ENCODE results near the gene DUSP12. TPM values are rescaled to one million over a fixed set of nuclear protein-coding genes. Genes with fewer than 3 reads are reported as not detected.

The DUSP12 gene
- total RNA-seq, 1 donor from 2014 or later = 26.2 TPM

DNA sequence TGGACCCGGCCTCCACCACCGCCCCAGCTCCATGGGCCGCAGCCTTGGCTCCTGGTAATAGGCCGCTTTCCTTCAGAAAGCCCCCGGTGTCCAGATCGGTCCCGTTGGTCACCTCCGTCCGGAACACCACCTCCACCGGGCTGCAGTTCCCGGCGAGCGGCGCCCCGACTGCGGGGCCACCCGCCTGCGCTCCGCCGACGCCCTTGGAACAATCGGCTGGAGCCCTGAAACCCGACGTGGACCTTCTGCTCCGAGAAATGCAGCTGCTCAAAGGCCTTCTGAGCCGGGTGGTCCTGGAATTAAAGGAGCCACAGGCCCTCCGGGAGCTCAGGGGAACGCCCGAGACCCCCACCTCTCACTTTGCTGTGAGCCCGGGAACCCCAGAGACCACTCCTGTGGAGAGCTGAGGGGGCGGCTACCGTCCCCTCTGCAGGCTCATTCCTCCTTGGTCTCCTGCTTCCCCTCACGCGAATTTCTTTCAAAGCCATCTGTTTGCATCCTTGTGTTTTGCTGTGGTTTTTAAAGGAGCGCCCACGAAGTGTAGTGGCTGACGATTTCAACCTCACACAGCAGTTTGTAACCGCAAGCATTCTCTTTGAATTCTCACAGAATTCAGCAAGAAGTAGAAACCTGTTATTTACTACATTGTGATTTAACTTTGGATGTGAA lies 22.2 kb upstream of the DUSP12 start:
- no peak for TF ChIP-seq CTCF (conservative IDR thresholded peaks at IDR 0.05; ENCODE audit: low read depth, low read length)
- DNase-seq (ENCODE audit: low read depth) = no peak
- H3K4me3 ChIP-seq (ENCODE audit: low read depth, low read length) = peak overlapping the region; percentile 78

GRCh38 chr1:161728376-161729226 lies 21.0 kb upstream of the DUSP12 start:
- no peak overlapping the region for H3K4me3 ChIP-seq (ENCODE audit: low read depth, low read length)
- no peak for TF ChIP-seq CTCF (conservative IDR thresholded peaks at IDR 0.05; ENCODE audit: low read depth, low read length)
- no peak for DNase-seq (ENCODE audit: low read depth)

- no peak overlapping the region for H3K4me3 ChIP-seq (ENCODE audit: low read depth, low read length)
- TF ChIP-seq CTCF (conservative IDR thresholded peaks at IDR 0.05; ENCODE audit: low read depth, low read length) = no peak
- no peak for DNase-seq (ENCODE audit: low read depth)
Measured at GRCh38 chr1:161730050-161730564, 19.5 kb upstream of the DUSP12 start.

DNA sequence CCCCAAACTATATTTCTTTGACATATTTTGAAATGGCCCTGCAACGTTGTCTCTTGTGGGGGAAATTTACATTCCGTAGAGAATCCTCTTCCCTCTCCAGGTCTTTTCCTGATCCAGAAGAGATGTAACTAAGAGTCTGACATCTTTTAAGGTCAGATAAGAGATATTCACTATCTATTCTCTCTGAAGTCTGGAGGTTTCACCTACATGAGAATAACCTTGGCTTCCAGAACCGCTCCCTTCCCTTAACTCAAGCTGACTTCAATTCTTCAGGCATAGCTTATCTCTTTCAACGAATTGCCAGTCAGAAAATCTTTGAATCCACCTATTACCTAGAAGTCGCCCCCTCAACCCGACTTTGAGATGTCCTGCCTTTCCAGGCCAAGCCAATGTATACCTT lies 18.3 kb upstream of the DUSP12 start:
- no peak for TF ChIP-seq CTCF (conservative IDR thresholded peaks at IDR 0.05; ENCODE audit: low read depth, low read length)
- no peak overlapping the region for H3K4me3 ChIP-seq (ENCODE audit: low read depth, low read length)
- DNase-seq (ENCODE audit: low read depth) = no peak

GRCh38 chr1:161731981-161732718 lies 17.4 kb upstream of the DUSP12 start:
- H3K4me3 ChIP-seq (ENCODE audit: low read depth, low read length) = no peak overlapping the region
- TF ChIP-seq CTCF (conservative IDR thresholded peaks at IDR 0.05; ENCODE audit: low read depth, low read length) = no peak
- no peak for DNase-seq (ENCODE audit: low read depth)

GRCh38 chr1:161733526-161733925 lies 16.1 kb upstream of the DUSP12 start:
- peak; percentile 68 for DNase-seq (ENCODE audit: low read depth)
- TF ChIP-seq CTCF (conservative IDR thresholded peaks at IDR 0.05; ENCODE audit: low read depth, low read length) = no peak
- no peak overlapping the region for H3K4me3 ChIP-seq (ENCODE audit: low read depth, low read length)
